IMR-90 (cell line): ENCODE data around the gene HLA-DMB. TPM values are rescaled to one million over a fixed set of nuclear protein-coding genes. Genes with fewer than 3 reads are reported as not detected.
A peak's percentile ranks its signal among the peaks of the same experiment; 100 is the strongest.

Experiments used
- ATAC-seq: fragments of 200-7000 bp; cut with Tn5 transposase; 2 replicates; pipeline ENCODE4 v1.9.1; 2020; ENCODE audit warnings: low read depth, mild to moderate bottlenecking, moderate library complexity
- BruUV-seq: library from RNA; stranded (reverse); fragments of 400-500 nt; replicated peaks from 2 replicates; lab custom pipeline; 2021; lab: Mats Ljungman, UMichigan
- CTCF ChIA-PET: fragments of 300-600 bp; formaldehyde crosslinking; extraction: SDS; loops from one replicate; lab custom pipeline; 2021; ENCODE audit warnings: antibody characterized with exemption; lab: Yijun Ruan, JAX
- POLR2A ChIA-PET: fragments of 300-600 bp; sonication (Branson Sonifier 250); formaldehyde crosslinking; loops from one replicate; lab custom pipeline; 2022; ENCODE audit warnings: antibody characterized with exemption; ENCODE audit not compliant: unreplicated experiment; lab: Charles Lee
- DNase-seq: peaks from one replicate; pipeline ENCODE4 v3.0.0; 2013
- H2AFZ ChIP-seq: replicated peaks from 2 replicates; pipeline ENCODE3; 2013; ENCODE audit warnings: low read length, mild to moderate bottlenecking; ENCODE audit not compliant: poor library complexity
- H2AK5ac ChIP-seq: 2 replicates; pipeline ENCODE4 v1.6.1; 2013; ENCODE audit warnings: low read depth, low read length, inconsistent platforms
- H2AK9ac ChIP-seq: replicated peaks from 2 replicates; pipeline ENCODE3; 2013; ENCODE audit warnings: mild to moderate bottlenecking, low read depth, low read length, moderate library complexity; ENCODE audit not compliant: poor library complexity
- H2BK120ac ChIP-seq: 2 replicates; pipeline ENCODE4 v1.6.1; 2013; ENCODE audit warnings: low read depth, low read length, inconsistent platforms
- H2BK15ac ChIP-seq: 3 replicates; pipeline ENCODE4 v1.6.1; 2013; ENCODE audit warnings: low read depth, low read length, inconsistent platforms
- H2BK20ac ChIP-seq: 2 replicates; pipeline ENCODE4 v1.6.1; 2013; ENCODE audit warnings: low read depth, mild to moderate bottlenecking, inconsistent platforms, low read length, moderate library complexity
- H2BK5ac ChIP-seq: 2 replicates; pipeline ENCODE4 v1.6.1; 2013; ENCODE audit warnings: mild to moderate bottlenecking, low read depth, low read length, inconsistent platforms; ENCODE audit not compliant: poor library complexity, severe bottlenecking
- H3K14ac ChIP-seq: replicated peaks from 2 replicates; pipeline ENCODE4 v1.6.1; 2013; ENCODE audit warnings: low read depth, low read length, inconsistent platforms
- H3K18ac ChIP-seq: 2 replicates; pipeline ENCODE4 v1.6.1; 2013; ENCODE audit warnings: low read depth, low read length, control low read depth
- H3K23ac ChIP-seq: 2 replicates; pipeline ENCODE4 v1.6.1; 2013; ENCODE audit warnings: low read depth, low read length, inconsistent platforms
- H3K27ac ChIP-seq: 2 replicates; pipeline ENCODE4 v1.5.1; 2013; ENCODE audit warnings: mild to moderate bottlenecking, control low read depth, low read length; ENCODE audit not compliant: insufficient read depth
- H3K27me3 ChIP-seq: 2 replicates; pipeline ENCODE4 v1.6.1; 2013; ENCODE audit warnings: low read length; ENCODE audit not compliant: control insufficient read depth, insufficient read depth
- H3K36me3 ChIP-seq: 2 replicates; pipeline ENCODE4 v1.6.1; 2013; ENCODE audit warnings: low read length, mixed read lengths; ENCODE audit not compliant: control insufficient read depth, insufficient read depth
- H3K4ac ChIP-seq: 2 replicates; pipeline ENCODE4 v1.6.1; 2013; ENCODE audit warnings: low read depth, low read length, inconsistent platforms
- H3K4me1 ChIP-seq: 2 replicates; pipeline ENCODE4 v1.6.1; 2013; ENCODE audit warnings: low read length, mixed read lengths; ENCODE audit not compliant: control insufficient read depth, insufficient read depth
- H3K4me2 ChIP-seq: 2 replicates; pipeline ENCODE4 v1.6.1; 2013; ENCODE audit warnings: low read depth, mild to moderate bottlenecking, control low read depth, low read length, moderate library complexity
- H3K4me3 ChIP-seq: 2 replicates; pipeline ENCODE4 v1.5.1; 2013; ENCODE audit warnings: low read depth, mild to moderate bottlenecking, control low read depth, low read length, moderate library complexity; ENCODE audit not compliant: insufficient read depth
- H3K56ac ChIP-seq: 2 replicates; pipeline ENCODE4 v1.6.1; 2013; ENCODE audit warnings: low read length, inconsistent platforms; ENCODE audit not compliant: insufficient read depth; ENCODE audit errors: extremely low read depth
- H3K79me1 ChIP-seq, 2 experiments: 2 replicates each; pipeline ENCODE4 v1.6.1; 2013; ENCODE audit warnings: low read length in 2 of 2, inconsistent platforms in 1 of 2, low read depth in 1 of 2
- H3K9ac ChIP-seq: 2 replicates; pipeline ENCODE4 v1.6.1; 2013; ENCODE audit warnings: low read depth, low read length, control low read depth
- H3K9me1 ChIP-seq: 2 replicates; pipeline ENCODE4 v1.6.1; 2013; ENCODE audit warnings: low read length, inconsistent platforms; ENCODE audit not compliant: insufficient read depth
- H3K9me3 ChIP-seq: 2 replicates; pipeline ENCODE4 v1.6.1; 2013; ENCODE audit warnings: low read length; ENCODE audit not compliant: control insufficient read depth, insufficient read depth
- H4K20me1 ChIP-seq: 2 replicates; pipeline ENCODE4 v1.6.1; 2013; ENCODE audit warnings: low read length, inconsistent platforms; ENCODE audit not compliant: insufficient read depth
- H4K5ac ChIP-seq: 2 replicates; pipeline ENCODE4 v1.6.1; 2013; ENCODE audit warnings: mild to moderate bottlenecking, low read depth, low read length, control low read depth
- H4K8ac ChIP-seq, 2 experiments: 2 replicates each; pipeline ENCODE4 v1.6.1; 2013; ENCODE audit warnings: low read depth in 2 of 2, low read length in 2 of 2, control low read depth in 1 of 2, inconsistent platforms in 1 of 2
- H4K91ac ChIP-seq: 2 replicates; pipeline ENCODE4 v1.6.1; 2013; ENCODE audit warnings: low read depth, low read length, inconsistent platforms; ENCODE audit not compliant: insufficient read depth
- BHLHE40 ChIP-seq: fragments of 150-350 bp; IDR thresholded peaks from 2 replicates; pipeline ENCODE4 v1.6.1; 2016; ENCODE audit warnings: mild to moderate bottlenecking, low read depth, low read length
- MAFK ChIP-seq: IDR thresholded peaks from 2 replicates; pipeline ENCODE4 v1.6.1; 2012; ENCODE audit warnings: low read depth, low read length, improper control_type of control experiment
- MAZ ChIP-seq: IDR thresholded peaks from 2 replicates; pipeline ENCODE4 v1.6.1; 2012; ENCODE audit warnings: low read depth, mild to moderate bottlenecking, low read length, improper control_type of control experiment, moderate library complexity, borderline replicate concordance
- POLR2A ChIP-seq: IDR thresholded peaks from 2 replicates; pipeline ENCODE4 v1.6.1; 2012; ENCODE audit warnings: mild to moderate bottlenecking, low read depth, low read length
- WGBS, 2 experiments: methylation state at CpG; one replicate each; pipeline versions ENCODE4 v1.1.5 to v1.1.7; 2013; ENCODE audit warnings: missing lambda C conversion rate in 2 of 2; ENCODE audit not compliant: insufficient read length in 1 of 2; ENCODE audit errors: extremely low coverage in 2 of 2; 5-methylcytosine and 5-hydroxymethylcytosine counted together
- dilution Hi-C: fragments of 300-500 bp; cut with HindIII; formaldehyde crosslinking; loops from one replicate; pipeline ENCODE4 v1.14.3; 2018; ENCODE audit warnings: low sequenced_read_pairs; ENCODE audit not compliant: unreplicated experiment
- in situ Hi-C: fragments of 300-500 bp; cut with MboI; formaldehyde crosslinking; loops from 3 replicates; pipeline ENCODE4 v1.14.3; 2019; ENCODE audit warnings: low sequenced_read_pairs, inconsistent platforms, mixed read lengths
- intact Hi-C: fragments of 100-400 bp; cut with micrococcal nuclease; formaldehyde crosslinking; loops from 2 replicates; pipeline ENCODE4 v1.10.0; 2022
- polyA plus RNA-seq, 3 experiments: library from polyadenylated mRNA; depleted of rRNA; stranded (reverse); fragments of >200 nt; gene quantifications; 2 replicates each; pipeline ENCODE4 v1.2.3, GENCODE V29; 2012; ENCODE audit warnings: low replicate concordance in 1 of 3
- total RNA-seq: library from RNA; depleted of rRNA; stranded (reverse); fragments of >200 nt; gene quantifications from 2 replicates; pipeline ENCODE4 v1.2.3, GENCODE V29; 2012

Gene HLA-DMB
- total and polyA plus RNA-seq, 2 of the 4 experiments (the other 2 are of a cell fraction) = 0.18 to 0.19 TPM

DNA sequence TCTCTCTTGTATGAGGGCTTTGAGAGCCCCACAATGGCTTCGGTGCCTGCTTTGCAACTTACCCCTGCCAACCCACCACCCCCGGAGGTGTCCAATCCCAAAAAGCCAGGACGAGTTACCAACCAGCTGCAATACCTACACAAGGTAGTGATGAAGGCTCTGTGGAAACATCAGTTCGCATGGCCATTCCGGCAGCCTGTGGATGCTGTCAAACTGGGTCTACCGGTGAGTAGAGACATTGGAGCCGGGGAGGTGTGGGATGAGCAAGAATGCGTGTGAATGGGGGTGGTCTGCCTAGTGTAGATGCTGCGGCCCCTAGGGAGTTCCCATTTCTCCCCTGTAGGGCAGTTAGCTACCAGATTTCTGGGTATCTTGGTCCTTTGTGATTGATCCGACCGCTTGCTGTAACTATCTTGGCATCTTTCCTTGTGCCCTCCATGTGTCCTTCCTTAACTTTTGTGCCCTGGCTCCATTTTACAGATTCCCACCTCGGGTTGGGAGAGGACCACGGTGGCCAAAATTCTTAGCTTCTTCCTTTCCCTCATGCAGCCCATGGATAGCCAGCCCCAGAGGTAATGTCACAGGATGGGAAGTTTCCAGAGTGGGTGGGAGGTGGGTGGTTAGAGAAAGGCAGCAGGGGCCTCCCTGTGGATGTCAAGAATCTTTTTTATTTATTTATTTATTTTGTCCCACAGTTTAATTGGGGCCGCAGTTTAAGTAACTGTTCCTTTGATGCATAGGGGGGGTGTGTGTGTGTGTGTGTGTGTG is 33.9 kb upstream of the HLA-DMB start:
- Histone ChIP-seq H3K23ac (peak overlapping the region; percentile 67), H2BK15ac (no peak overlapping the region), H2AK5ac (no peak overlapping the region), H4K91ac (no peak overlapping the region), H3K18ac (no peak overlapping the region), H3K27me3 (no peaks in the 10 kb centered on the region), H3K27ac (no peak overlapping the region), H2AFZ (no peak overlapping the region), H2BK5ac (no peak overlapping the region), H3K9me3 (no peaks in the 10 kb centered on the region), H2BK20ac (no peak overlapping the region), H4K8ac (no peak overlapping the region), H3K79me1 (peaks cover 34 to 49% of the 10 kb centered on the region in 2 experiments), H2AK9ac (no peak overlapping the region), H4K5ac (no peak overlapping the region), H3K9me1 (peaks cover 9% of the 10 kb centered on the region), H4K20me1 (peaks cover 82% of the 10 kb centered on the region), H3K56ac (peak overlapping the region; percentile 9; the same call in 1 of the 2 replicates), H3K4me2 (peak overlapping the region; percentile 92), H3K9ac (peak overlapping the region; percentile 94), H3K4ac (no peak overlapping the region), H3K36me3 (peaks cover 58% of the 10 kb centered on the region), H3K14ac (peak overlapping the region; percentile 47; the same call in 1 of the 2 replicates), H3K4me3 (peak overlapping the region; percentile 92), H3K4me1 (peaks cover 6% of the 10 kb centered on the region; the same call in 1 of the 2 replicates), H2BK120ac (no peak overlapping the region)
- 20% methylated on average over 1 of the region's 14 CpGs; no CpG with 5 or more reads in 1 of the 2 experiments for WGBS, 2 experiments
- CTCF ChIA-PET = interaction anchor here (1.2 to 1.8 kb wide), 3 partner anchors 10 to 21 kb away, joined by 3 to 6 read pairs (median 4); partner anchors contain the start of gene HLA-DMA
- BruUV-seq = no TSS peak
- intact Hi-C loops (loop anchor here (5.0 kb wide), 1 partner anchor 787 kb away; no protein-coding TSS in a partner anchor), in situ Hi-C loops (loop anchor here (5.0 to 25.0 kb wide), 3 partner anchors 37 to 787 kb away; partner anchors contain the start of genes AGER, AGPAT1, GPSM3 and PBX2), dilution Hi-C loops (no loop called here)
- POLR2A ChIA-PET = interaction anchor here (0.6 to 1.7 kb wide), 3 partner anchors 9 to 22 kb away, joined by 3 to 13 read pairs (median 6); no protein-coding TSS in a partner anchor
- TF ChIP-seq POLR2A (no peak), MAZ (no peak), BHLHE40 (no peak), MAFK (no peak)
- DNase-seq (no peak), ATAC-seq (no peak)
